ENCODE data around the gene ARSB. TPM values are rescaled to one million over a fixed set of nuclear protein-coding genes. Genes with fewer than 3 reads are reported as not detected.

ARSB gene
- total RNA-seq, 2 experiments from 2014 or later: 4.4 to 5.2 TPM

- Histone ChIP-seq H3K36me3 (ENCODE audit: insufficient read depth, low read length) (no peaks in the 10 kb centered on the region), H3K27ac (ENCODE audit: low read depth in 1 of 2, low read length in 2 of 2) (no peak overlapping the region), H3K9me3 (ENCODE audit: control insufficient read depth in 1 of 2, insufficient read depth in 1 of 2, low read length in 2 of 2) (no peaks in the 10 kb centered on the region), H3K4me3 (ENCODE audit: low read length) (no peak overlapping the region), H3K27me3 (ENCODE audit: control insufficient read depth in 1 of 2, insufficient read depth in 2 of 2, low read length in 2 of 2) (no peaks in the 10 kb centered on the region), H3K4me1 (ENCODE audit: insufficient read depth, low read length) (peaks cover 7% of the 10 kb centered on the region)
- ATAC-seq (ENCODE audit: poor library complexity) (no peak), DNase-seq (no peak)
- Mint-ChIP-seq H3K27me3 (no peaks in the 10 kb centered on the region), H3K36me3 (ENCODE audit: low read depth) (peaks cover 9% of the 10 kb centered on the region), H3K27ac (no peak overlapping the region), H3K4me3 (no peak overlapping the region), H3K4me1 (ENCODE audit: low read depth) (peaks cover 21% of the 10 kb centered on the region), H3K9me3 (no peaks in the 10 kb centered on the region)
- TF ChIP-seq, protein P1, sequence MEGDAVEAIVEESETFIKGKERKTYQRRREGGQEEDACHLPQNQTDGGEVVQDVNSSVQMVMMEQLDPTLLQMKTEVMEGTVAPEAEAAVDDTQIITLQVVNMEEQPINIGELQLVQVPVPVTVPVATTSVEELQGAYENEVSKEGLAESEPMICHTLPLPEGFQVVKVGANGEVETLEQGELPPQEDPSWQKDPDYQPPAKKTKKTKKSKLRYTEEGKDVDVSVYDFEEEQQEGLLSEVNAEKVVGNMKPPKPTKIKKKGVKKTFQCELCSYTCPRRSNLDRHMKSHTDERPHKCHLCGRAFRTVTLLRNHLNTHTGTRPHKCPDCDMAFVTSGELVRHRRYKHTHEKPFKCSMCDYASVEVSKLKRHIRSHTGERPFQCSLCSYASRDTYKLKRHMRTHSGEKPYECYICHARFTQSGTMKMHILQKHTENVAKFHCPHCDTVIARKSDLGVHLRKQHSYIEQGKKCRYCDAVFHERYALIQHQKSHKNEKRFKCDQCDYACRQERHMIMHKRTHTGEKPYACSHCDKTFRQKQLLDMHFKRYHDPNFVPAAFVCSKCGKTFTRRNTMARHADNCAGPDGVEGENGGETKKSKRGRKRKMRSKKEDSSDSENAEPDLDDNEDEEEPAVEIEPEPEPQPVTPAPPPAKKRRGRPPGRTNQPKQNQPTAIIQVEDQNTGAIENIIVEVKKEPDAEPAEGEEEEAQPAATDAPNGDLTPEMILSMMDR (IDR thresholded peaks at IDR 0.05): no peak
- intact Hi-C loops (cut with DNase I, micrococcal nuclease): loop anchor here in 1 of 2 experiments (5.0 to 10.0 kb wide), 5 partner anchors 248 to 1954 kb away; partner anchors contain the start of genes AGGF1, AP3B1, JMY and TENT2
- ChIA-PET CTCF (no interaction called here), POLR2A (no interaction called here)
These were observed 4.0 kb upstream of the ARSB start for GRCh38 chr5:78989080-78989479.

GRCh38 chr5:78985725-78986223 lies 664 bp upstream of the ARSB start:
- ChIA-PET POLR2A (interaction anchor here (0.6 to 2.9 kb wide), 13 partner anchors 9 to 625 kb away, joined by 3 to 26 read pairs (median 4); partner anchors contain the start of genes JMY and SCAMP1), CTCF (interaction anchor here (1.1 to 1.2 kb wide), 2 partner anchors 23 to 531 kb away, joined by 3 read pairs; no protein-coding TSS in a partner anchor)
- Histone ChIP-seq H3K9me3 (ENCODE audit: control insufficient read depth in 1 of 2, insufficient read depth in 1 of 2, low read length in 2 of 2) (no peaks in the 10 kb centered on the region), H3K36me3 (ENCODE audit: insufficient read depth, low read length) (no peaks in the 10 kb centered on the region), H3K27ac (ENCODE audit: low read depth in 1 of 2, low read length in 2 of 2) (peak overlapping the region; percentile 75 to 77), H3K4me1 (ENCODE audit: insufficient read depth, low read length) (peaks cover 14% of the 10 kb centered on the region), H3K27me3 (ENCODE audit: control insufficient read depth in 1 of 2, insufficient read depth in 2 of 2, low read length in 2 of 2) (no peaks in the 10 kb centered on the region), H3K4me3 (ENCODE audit: low read length) (peak overlapping the region; percentile 68)
- H3K36me3 Mint-ChIP-seq (ENCODE audit: low read depth): peaks cover 10% of the 10 kb centered on the region
- TF ChIP-seq, protein P1 (IDR thresholded peaks at IDR 0.05): no peak
- H3K4me1 Mint-ChIP-seq (ENCODE audit: low read depth): peaks cover 33% of the 10 kb centered on the region
- H3K27me3 Mint-ChIP-seq: no peaks in the 10 kb centered on the region
- DNase-seq: peak; percentile 4 to 58 (median 16)
- peak; percentile 43 for ATAC-seq (ENCODE audit: poor library complexity)
- peak overlapping the region; percentile 99 for H3K4me3 Mint-ChIP-seq
- peak overlapping the region; percentile 98 for H3K27ac Mint-ChIP-seq
- intact Hi-C loops (cut with DNase I, micrococcal nuclease): loop anchor here in 1 of 2 experiments (5.0 to 10.0 kb wide), 5 partner anchors 252 to 1951 kb away; partner anchors contain the start of genes AGGF1, AP3B1, JMY and TENT2
- H3K9me3 Mint-ChIP-seq: no peaks in the 10 kb centered on the region

DNA sequence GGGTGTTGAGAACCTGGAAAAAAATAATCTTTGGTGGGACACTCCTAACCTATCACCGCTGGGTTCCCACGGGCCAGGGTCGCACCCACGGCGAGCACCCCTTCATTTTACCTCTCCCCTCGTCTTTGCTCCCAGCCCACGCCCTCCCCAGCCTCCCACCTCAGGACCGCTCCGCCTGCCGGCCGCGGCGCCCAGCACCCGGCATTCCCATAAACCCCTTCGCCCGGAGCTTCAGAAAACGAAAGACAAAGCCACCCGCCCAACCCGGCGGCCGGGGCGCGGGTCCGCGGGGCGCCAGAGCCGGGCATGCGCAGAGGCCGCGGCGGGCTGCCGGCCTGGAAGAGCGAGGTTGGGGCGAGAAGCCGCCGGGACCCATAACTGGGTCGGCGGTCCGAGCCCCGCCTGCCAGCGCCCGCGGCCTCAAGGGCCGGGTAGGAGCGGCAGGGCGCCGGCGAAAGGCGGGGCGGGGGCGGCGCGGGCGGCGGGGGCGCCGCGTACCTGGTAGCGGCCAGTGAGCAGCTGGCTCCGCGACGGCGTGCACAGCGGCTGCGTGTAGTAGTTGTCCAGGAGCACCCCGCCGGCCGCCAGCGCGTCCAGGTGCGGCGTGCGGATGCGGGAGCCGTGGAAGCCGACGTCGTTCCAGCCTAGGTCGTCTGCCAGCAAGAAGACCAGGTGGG lies 533 bp downstream of the ARSB start:
- peak overlapping the region; percentile 68 for H3K4me3 ChIP-seq (ENCODE audit: low read length)
- peak overlapping the region; percentile 51 to 77 for H3K27ac ChIP-seq (ENCODE audit: low read depth in 1 of 2, low read length in 2 of 2)
- H3K4me3 Mint-ChIP-seq: peak overlapping the region; percentile 97
- TF ChIP-seq, protein P1 (IDR thresholded peaks at IDR 0.05): peak; percentile 9
- POLR2A ChIA-PET: interaction anchor here (0.5 to 2.9 kb wide), 16 partner anchors 9 to 821 kb away, joined by 3 to 26 read pairs (median 4); partner anchors contain the start of genes HOMER1, JMY and SCAMP1
- intact Hi-C loops (cut with DNase I, micrococcal nuclease): loop anchor here in 1 of 2 experiments (5.0 to 10.0 kb wide), 7 partner anchors 148 to 1950 kb away; partner anchors contain the start of genes AGGF1, AP3B1, JMY and TENT2
- DNase-seq: peak; percentile 49 to 90 (median 70)
- H3K4me1 Mint-ChIP-seq (ENCODE audit: low read depth): peaks cover 33% of the 10 kb centered on the region
- H3K36me3 Mint-ChIP-seq (ENCODE audit: low read depth): peaks cover 10% of the 10 kb centered on the region
- no peaks in the 10 kb centered on the region for H3K27me3 Mint-ChIP-seq
- no peaks in the 10 kb centered on the region for H3K9me3 ChIP-seq (ENCODE audit: control insufficient read depth in 1 of 2, insufficient read depth in 1 of 2, low read length in 2 of 2)
- peak overlapping the region; percentile 98 for H3K27ac Mint-ChIP-seq
- H3K27me3 ChIP-seq (ENCODE audit: control insufficient read depth in 1 of 2, insufficient read depth in 2 of 2, low read length in 2 of 2): no peaks in the 10 kb centered on the region
- ATAC-seq (ENCODE audit: poor library complexity): peak; percentile 76
- H3K36me3 ChIP-seq (ENCODE audit: insufficient read depth, low read length): no peaks in the 10 kb centered on the region
- no peaks in the 10 kb centered on the region for H3K9me3 Mint-ChIP-seq
- peaks cover 14% of the 10 kb centered on the region for H3K4me1 ChIP-seq (ENCODE audit: insufficient read depth, low read length)
- CTCF ChIA-PET: interaction anchor here (0.7 to 2.1 kb wide), 6 partner anchors 24 to 1208 kb away, joined by 3 to 7 read pairs (median 3); partner anchors contain the start of genes SCAMP1 and TBCA

Measured in CD4-positive, alpha-beta T cell (primary cell).